ENCODE measurements around the gene CALN1.

GRCh38 chr7:72059925-72060324 is 352.2 kb downstream of the CALN1 start:
- no peak for TF ChIP-seq POLR2A (IDR thresholded peaks at IDR 0.05)
- no peak for TF ChIP-seq CTCF (IDR thresholded peaks at IDR 0.05)
